IPS-NIHi11 (cell line): ENCODE results near the gene GRM2.

ENCODE experiments used
- DNase-seq: peaks from one replicate; pipeline ENCODE4 v3.0.0; 2012; ENCODE audit warnings: mixed read lengths, low spot score

The GRM2 gene

GRCh38 chr3:51706021-51706485, 815 bp upstream of the GRM2 start:
- no peak for DNase-seq

- DNase-seq, result no peak
These were observed 1.5 kb downstream of the GRM2 start for GRCh38 chr3:51708216-51708845.

GRCh38 chr3:51709004-51709420, 2.1 kb downstream of the GRM2 start:
- DNase-seq, result no peak

- DNase-seq, result no peak
These were observed 2.8 kb downstream of the GRM2 start for GRCh38 chr3:51709675-51710074.

- DNase-seq, result peak; percentile 80
These were observed 3.9 kb downstream of the GRM2 start for GRCh38 chr3:51710631-51711351.

GRCh38 chr3:51711352-51712037, 4.6 kb downstream of the GRM2 start:
- peak; percentile 2 for DNase-seq

- peak; percentile 1 for DNase-seq
These were observed 5.2 kb downstream of the GRM2 start for GRCh38 chr3:51712038-51712420.

GRCh38 chr3:51712511-51712931, 5.7 kb downstream of the GRM2 start:
- peak; percentile 3 for DNase-seq

GRCh38 chr3:51712963-51713362, 6.1 kb downstream of the GRM2 start:
- peak; percentile 2 for DNase-seq

GRCh38 chr3:51715231-51715976, 8.5 kb downstream of the GRM2 start:
- peak; percentile 6 for DNase-seq

GRCh38 chr3:51715977-51716294, 9.1 kb downstream of the GRM2 start:
- DNase-seq, result peak; percentile 2

- peak; percentile 11 for DNase-seq
These were observed 9.9 kb downstream of the GRM2 start for GRCh38 chr3:51716805-51717204.

- peak; percentile 4 for DNase-seq
These were observed 10.6 kb downstream of the GRM2 start for GRCh38 chr3:51717446-51717845.

- DNase-seq, result peak; percentile 6
These were observed 11.1 kb downstream of the GRM2 start for GRCh38 chr3:51717947-51718346.

GRCh38 chr3:51718547-51719409, 11.9 kb downstream of the GRM2 start:
- peak; percentile 92 for DNase-seq

GRCh38 chr3:51719410-51720025, 12.7 kb downstream of the GRM2 start:
- DNase-seq, result peak; percentile 29

GRCh38 chr3:51720292-51721061, 13.6 kb downstream of the GRM2 start:
- peak; percentile 2 for DNase-seq

- DNase-seq, result no peak
These were observed 14.3 kb downstream of the GRM2 start for GRCh38 chr3:51721062-51721745.

GRCh38 chr3:51722362-51722761, 15.5 kb downstream of the GRM2 start:
- DNase-seq, result no peak

- DNase-seq, result no peak
These were observed 20.6 kb downstream of the GRM2 start for GRCh38 chr3:51727500-51727899.
